ENCODE data around the gene MTG2.

MTG2 gene

GRCh38 chr20:62191781-62192559, 9.1 kb downstream of the MTG2 start:
- Mint-ChIP-seq H3K36me3 (ENCODE audit: insufficient read depth) (peaks cover 36% of the 10 kb centered on the region), H3K27me3 (no peaks in the 10 kb centered on the region), H3K4me3 (no peak overlapping the region), H3K27ac (no peak overlapping the region), H3K9me3 (no peaks in the 10 kb centered on the region), H3K4me1 (ENCODE audit: low read depth in 2 of 2) (peaks cover 9 to 15% of the 10 kb centered on the region in 2 donors)
- ATAC-seq (replicated peaks): no peak
- DNase-seq: no peak

GRCh38 chr20:62192635-62193034, 9.8 kb downstream of the MTG2 start:
- H3K4me1 Mint-ChIP-seq (ENCODE audit: low read depth in 2 of 2): peaks cover 6 to 9% of the 10 kb centered on the region in 2 donors
- H3K27ac Mint-ChIP-seq: peak overlapping the region in 1 of 2 donors; percentile 51
- H3K36me3 Mint-ChIP-seq (ENCODE audit: insufficient read depth): peaks cover 43% of the 10 kb centered on the region
- no peaks in the 10 kb centered on the region for H3K9me3 Mint-ChIP-seq
- H3K4me3 Mint-ChIP-seq: no peak overlapping the region
- no peaks in the 10 kb centered on the region for H3K27me3 Mint-ChIP-seq
- ATAC-seq (replicated peaks) (no peak), DNase-seq (no peak)

GRCh38 chr20:62193079-62194025, 10.5 kb downstream of the MTG2 start:
- ATAC-seq (replicated peaks): no peak
- Mint-ChIP-seq H3K4me3 (no peak overlapping the region), H3K27me3 (no peaks in the 10 kb centered on the region), H3K9me3 (no peaks in the 10 kb centered on the region), H3K27ac (peak overlapping the region in 1 of 2 donors; percentile 51), H3K4me1 (ENCODE audit: low read depth in 2 of 2) (peaks cover 2 to 6% of the 10 kb centered on the region in 2 donors), H3K36me3 (ENCODE audit: insufficient read depth) (peaks cover 47% of the 10 kb centered on the region)
- DNase-seq: no peak

GRCh38 chr20:62195075-62195405, 12.2 kb downstream of the MTG2 start:
- Mint-ChIP-seq H3K27ac (peak overlapping the region in 1 of 2 donors; percentile 38), H3K36me3 (ENCODE audit: insufficient read depth) (peaks cover 51% of the 10 kb centered on the region), H3K4me3 (no peak overlapping the region), H3K4me1 (ENCODE audit: low read depth in 2 of 2) (peaks cover 2 to 6% of the 10 kb centered on the region in 2 donors), H3K27me3 (no peaks in the 10 kb centered on the region), H3K9me3 (no peaks in the 10 kb centered on the region)
- ATAC-seq (replicated peaks) (no peak), DNase-seq (no peak)

GRCh38 chr20:62195736-62196135, 12.9 kb downstream of the MTG2 start:
- Mint-ChIP-seq H3K27ac (no peak overlapping the region), H3K36me3 (ENCODE audit: insufficient read depth) (peaks cover 55% of the 10 kb centered on the region), H3K27me3 (no peaks in the 10 kb centered on the region), H3K9me3 (no peaks in the 10 kb centered on the region), H3K4me1 (ENCODE audit: low read depth in 2 of 2) (peaks cover 1 to 6% of the 10 kb centered on the region in 2 donors), H3K4me3 (no peak overlapping the region)
- no peak for DNase-seq
- no peak for ATAC-seq (replicated peaks)

- ATAC-seq (replicated peaks): no peak
- peaks cover 54% of the 10 kb centered on the region for H3K36me3 Mint-ChIP-seq (ENCODE audit: insufficient read depth)
- H3K4me1 Mint-ChIP-seq (ENCODE audit: low read depth in 2 of 2): peaks cover 0 to 6% of the 10 kb centered on the region in 2 donors
- no peaks in the 10 kb centered on the region for H3K27me3 Mint-ChIP-seq
- no peak overlapping the region for H3K4me3 Mint-ChIP-seq
- H3K27ac Mint-ChIP-seq: no peak overlapping the region
- H3K9me3 Mint-ChIP-seq: no peaks in the 10 kb centered on the region
- no peak for DNase-seq
These were observed 13.5 kb downstream of the MTG2 start for GRCh38 chr20:62196286-62196685.

- Mint-ChIP-seq H3K4me1 (ENCODE audit: low read depth in 2 of 2) (peaks cover 0 to 6% of the 10 kb centered on the region in 2 donors), H3K27me3 (no peaks in the 10 kb centered on the region), H3K27ac (no peak overlapping the region), H3K9me3 (no peaks in the 10 kb centered on the region), H3K36me3 (ENCODE audit: insufficient read depth) (peaks cover 54% of the 10 kb centered on the region), H3K4me3 (no peak overlapping the region)
- ATAC-seq (replicated peaks) (no peak), DNase-seq (no peak)
These were observed 14.5 kb downstream of the MTG2 start for GRCh38 chr20:62197311-62197710.

GRCh38 chr20:62197801-62198200, 15.0 kb downstream of the MTG2 start:
- no peak for ATAC-seq (replicated peaks)

GRCh38 chr20:62198496-62198895, 15.7 kb downstream of the MTG2 start:
- no peaks in the 10 kb centered on the region for H3K27me3 Mint-ChIP-seq
- no peak overlapping the region for H3K4me3 Mint-ChIP-seq
- H3K27ac Mint-ChIP-seq: peak overlapping the region in 1 of 2 donors; percentile 22
- ATAC-seq (replicated peaks) (no peak), DNase-seq (no peak)
- peaks cover 57% of the 10 kb centered on the region for H3K36me3 Mint-ChIP-seq (ENCODE audit: insufficient read depth)
- peaks cover 0 to 6% of the 10 kb centered on the region in 2 donors for H3K4me1 Mint-ChIP-seq (ENCODE audit: low read depth in 2 of 2)
- no peaks in the 10 kb centered on the region for H3K9me3 Mint-ChIP-seq

More at GRCh38 chr20:62197801-62198200, 15.0 kb downstream of the MTG2 start:
- Mint-ChIP-seq H3K4me3 (no peak overlapping the region), H3K4me1 (ENCODE audit: low read depth in 2 of 2) (peaks cover 0 to 6% of the 10 kb centered on the region in 2 donors), H3K36me3 (ENCODE audit: insufficient read depth) (peaks cover 57% of the 10 kb centered on the region), H3K27me3 (no peaks in the 10 kb centered on the region), H3K9me3 (no peaks in the 10 kb centered on the region), H3K27ac (no peak overlapping the region)
- no peak for DNase-seq

- DNase-seq (no peak), ATAC-seq (replicated peaks) (no peak)
- peaks cover 0 to 6% of the 10 kb centered on the region in 2 donors for H3K4me1 Mint-ChIP-seq (ENCODE audit: low read depth in 2 of 2)
- no peak overlapping the region for H3K4me3 Mint-ChIP-seq
- peaks cover 57% of the 10 kb centered on the region for H3K36me3 Mint-ChIP-seq (ENCODE audit: insufficient read depth)
- no peaks in the 10 kb centered on the region for H3K27me3 Mint-ChIP-seq
- H3K27ac Mint-ChIP-seq: peak overlapping the region; percentile 22 to 55
- H3K9me3 Mint-ChIP-seq: no peaks in the 10 kb centered on the region
These were observed 16.1 kb downstream of the MTG2 start for GRCh38 chr20:62198931-62199330.

GRCh38 chr20:62200491-62201172, 17.8 kb downstream of the MTG2 start:
- Mint-ChIP-seq H3K4me3 (no peak overlapping the region), H3K36me3 (ENCODE audit: insufficient read depth) (peaks cover 50% of the 10 kb centered on the region), H3K9me3 (no peaks in the 10 kb centered on the region), H3K27me3 (no peaks in the 10 kb centered on the region), H3K4me1 (ENCODE audit: low read depth in 2 of 2) (peaks cover under 1 to 2% of the 10 kb centered on the region in 2 donors), H3K27ac (no peak overlapping the region)
- ATAC-seq (replicated peaks) (no peak), DNase-seq (no peak)

GRCh38 chr20:62201173-62202082, 18.6 kb downstream of the MTG2 start:
- Mint-ChIP-seq H3K36me3 (ENCODE audit: insufficient read depth) (peaks cover 42% of the 10 kb centered on the region), H3K27ac (no peak overlapping the region), H3K4me3 (no peak overlapping the region), H3K27me3 (no peaks in the 10 kb centered on the region), H3K4me1 (ENCODE audit: low read depth in 2 of 2) (peaks cover 0 to 2% of the 10 kb centered on the region in 2 donors), H3K9me3 (no peaks in the 10 kb centered on the region)
- ATAC-seq (replicated peaks): no peak
- DNase-seq: no peak

Measured in effector memory CD8-positive, alpha-beta T cell (primary cell).